IMR-90 (cell line): ENCODE measurements around the gene CFAP61. TPM values are rescaled to one million over a fixed set of nuclear protein-coding genes. Genes with fewer than 3 reads are reported as not detected.

Source experiments
- ATAC-seq: fragments of 200-7000 bp; cut with Tn5 transposase; 2 replicates; pipeline ENCODE4 v1.9.1; 2020; ENCODE audit warnings: low read depth, mild to moderate bottlenecking, moderate library complexity
- BruUV-seq: library from RNA; stranded (reverse); fragments of 400-500 nt; replicated peaks from 2 replicates; lab custom pipeline; 2021; lab: Mats Ljungman, UMichigan
- CTCF ChIA-PET: fragments of 300-600 bp; formaldehyde crosslinking; extraction: SDS; loops from one replicate; lab custom pipeline; 2021; ENCODE audit warnings: antibody characterized with exemption; lab: Yijun Ruan, JAX
- POLR2A ChIA-PET: fragments of 300-600 bp; sonication (Branson Sonifier 250); formaldehyde crosslinking; loops from one replicate; lab custom pipeline; 2022; ENCODE audit warnings: antibody characterized with exemption; ENCODE audit not compliant: unreplicated experiment; lab: Charles Lee
- DNase-seq: peaks from one replicate; pipeline ENCODE4 v3.0.0; 2013
- H2AFZ ChIP-seq: replicated peaks from 2 replicates; pipeline ENCODE3; 2013; ENCODE audit warnings: low read length, mild to moderate bottlenecking; ENCODE audit not compliant: poor library complexity
- H2AK5ac ChIP-seq: 2 replicates; pipeline ENCODE4 v1.6.1; 2013; ENCODE audit warnings: low read depth, low read length, inconsistent platforms
- H2AK9ac ChIP-seq: replicated peaks from 2 replicates; pipeline ENCODE3; 2013; ENCODE audit warnings: mild to moderate bottlenecking, low read depth, low read length, moderate library complexity; ENCODE audit not compliant: poor library complexity
- H2BK120ac ChIP-seq: 2 replicates; pipeline ENCODE4 v1.6.1; 2013; ENCODE audit warnings: low read depth, low read length, inconsistent platforms
- H2BK15ac ChIP-seq: 3 replicates; pipeline ENCODE4 v1.6.1; 2013; ENCODE audit warnings: low read depth, low read length, inconsistent platforms
- H2BK20ac ChIP-seq: 2 replicates; pipeline ENCODE4 v1.6.1; 2013; ENCODE audit warnings: low read depth, mild to moderate bottlenecking, inconsistent platforms, low read length, moderate library complexity
- H2BK5ac ChIP-seq: 2 replicates; pipeline ENCODE4 v1.6.1; 2013; ENCODE audit warnings: mild to moderate bottlenecking, low read depth, low read length, inconsistent platforms; ENCODE audit not compliant: poor library complexity, severe bottlenecking
- H3K14ac ChIP-seq: replicated peaks from 2 replicates; pipeline ENCODE4 v1.6.1; 2013; ENCODE audit warnings: low read depth, low read length, inconsistent platforms
- H3K18ac ChIP-seq: 2 replicates; pipeline ENCODE4 v1.6.1; 2013; ENCODE audit warnings: low read depth, low read length, control low read depth
- H3K23ac ChIP-seq: 2 replicates; pipeline ENCODE4 v1.6.1; 2013; ENCODE audit warnings: low read depth, low read length, inconsistent platforms
- H3K27ac ChIP-seq: 2 replicates; pipeline ENCODE4 v1.5.1; 2013; ENCODE audit warnings: mild to moderate bottlenecking, control low read depth, low read length; ENCODE audit not compliant: insufficient read depth
- H3K27me3 ChIP-seq: 2 replicates; pipeline ENCODE4 v1.6.1; 2013; ENCODE audit warnings: low read length; ENCODE audit not compliant: control insufficient read depth, insufficient read depth
- H3K36me3 ChIP-seq: 2 replicates; pipeline ENCODE4 v1.6.1; 2013; ENCODE audit warnings: low read length, mixed read lengths; ENCODE audit not compliant: control insufficient read depth, insufficient read depth
- H3K4ac ChIP-seq: 2 replicates; pipeline ENCODE4 v1.6.1; 2013; ENCODE audit warnings: low read depth, low read length, inconsistent platforms
- H3K4me1 ChIP-seq: 2 replicates; pipeline ENCODE4 v1.6.1; 2013; ENCODE audit warnings: low read length, mixed read lengths; ENCODE audit not compliant: control insufficient read depth, insufficient read depth
- H3K4me2 ChIP-seq: 2 replicates; pipeline ENCODE4 v1.6.1; 2013; ENCODE audit warnings: low read depth, mild to moderate bottlenecking, control low read depth, low read length, moderate library complexity
- H3K4me3 ChIP-seq: 2 replicates; pipeline ENCODE4 v1.5.1; 2013; ENCODE audit warnings: low read depth, mild to moderate bottlenecking, control low read depth, low read length, moderate library complexity; ENCODE audit not compliant: insufficient read depth
- H3K56ac ChIP-seq: 2 replicates; pipeline ENCODE4 v1.6.1; 2013; ENCODE audit warnings: low read length, inconsistent platforms; ENCODE audit not compliant: insufficient read depth; ENCODE audit errors: extremely low read depth
- H3K79me1 ChIP-seq, 2 experiments: 2 replicates each; pipeline ENCODE4 v1.6.1; 2013; ENCODE audit warnings: low read length in 2 of 2, inconsistent platforms in 1 of 2, low read depth in 1 of 2
- H3K9ac ChIP-seq: 2 replicates; pipeline ENCODE4 v1.6.1; 2013; ENCODE audit warnings: low read depth, low read length, control low read depth
- H3K9me1 ChIP-seq: 2 replicates; pipeline ENCODE4 v1.6.1; 2013; ENCODE audit warnings: low read length, inconsistent platforms; ENCODE audit not compliant: insufficient read depth
- H3K9me3 ChIP-seq: 2 replicates; pipeline ENCODE4 v1.6.1; 2013; ENCODE audit warnings: low read length; ENCODE audit not compliant: control insufficient read depth, insufficient read depth
- H4K20me1 ChIP-seq: 2 replicates; pipeline ENCODE4 v1.6.1; 2013; ENCODE audit warnings: low read length, inconsistent platforms; ENCODE audit not compliant: insufficient read depth
- H4K5ac ChIP-seq: 2 replicates; pipeline ENCODE4 v1.6.1; 2013; ENCODE audit warnings: mild to moderate bottlenecking, low read depth, low read length, control low read depth
- H4K8ac ChIP-seq, 2 experiments: 2 replicates each; pipeline ENCODE4 v1.6.1; 2013; ENCODE audit warnings: low read depth in 2 of 2, low read length in 2 of 2, control low read depth in 1 of 2, inconsistent platforms in 1 of 2
- H4K91ac ChIP-seq: 2 replicates; pipeline ENCODE4 v1.6.1; 2013; ENCODE audit warnings: low read depth, low read length, inconsistent platforms; ENCODE audit not compliant: insufficient read depth
- BHLHE40 ChIP-seq: fragments of 150-350 bp; IDR thresholded peaks from 2 replicates; pipeline ENCODE4 v1.6.1; 2016; ENCODE audit warnings: mild to moderate bottlenecking, low read depth, low read length
- CEBPB ChIP-seq: IDR thresholded peaks from 2 replicates; pipeline ENCODE4 v1.6.1; 2012; ENCODE audit warnings: low read depth, low read length, improper control_type of control experiment
- CHD1 ChIP-seq: IDR thresholded peaks from 2 replicates; pipeline ENCODE4 v1.6.1; 2012; ENCODE audit warnings: low read depth, low read length, improper control_type of control experiment
- CTCF ChIP-seq: conservative IDR thresholded peaks from 2 replicates; pipeline ENCODE4 v1.5.1; 2012; ENCODE audit warnings: mild to moderate bottlenecking, low read depth, low read length, improper control_type of control experiment
- ELK1 ChIP-seq: fragments of 150-350 bp; IDR thresholded peaks from 2 replicates; pipeline ENCODE4 v1.6.1; 2016; ENCODE audit warnings: low read depth, mild to moderate bottlenecking, low read length, moderate library complexity, borderline replicate concordance
- MAFK ChIP-seq: IDR thresholded peaks from 2 replicates; pipeline ENCODE4 v1.6.1; 2012; ENCODE audit warnings: low read depth, low read length, improper control_type of control experiment
- MAZ ChIP-seq: IDR thresholded peaks from 2 replicates; pipeline ENCODE4 v1.6.1; 2012; ENCODE audit warnings: low read depth, mild to moderate bottlenecking, low read length, improper control_type of control experiment, moderate library complexity, borderline replicate concordance
- MXI1 ChIP-seq: IDR thresholded peaks from 2 replicates; pipeline ENCODE4 v1.6.1; 2012; ENCODE audit warnings: low read depth, mild to moderate bottlenecking, low read length, moderate library complexity, borderline replicate concordance
- NFE2L2 ChIP-seq: fragments of 150-350 bp; IDR thresholded peaks from 2 replicates; pipeline ENCODE4 v1.6.1; 2016; ENCODE audit warnings: low read depth, mild to moderate bottlenecking, low read length
- RAD21 ChIP-seq: IDR thresholded peaks from 2 replicates; pipeline ENCODE4 v1.6.1; 2012; ENCODE audit warnings: low read length, improper control_type of control experiment
- RCOR1 ChIP-seq: IDR thresholded peaks from 2 replicates; pipeline ENCODE4 v1.6.1; 2012; ENCODE audit warnings: mild to moderate bottlenecking, low read length, improper control_type of control experiment; ENCODE audit not compliant: insufficient replicate concordance
- RFX5 ChIP-seq: IDR thresholded peaks from 2 replicates; pipeline ENCODE4 v1.8.0; 2012; ENCODE audit warnings: low read depth, mild to moderate bottlenecking, low read length, moderate library complexity
- SMC3 ChIP-seq: fragments of 150-350 bp; IDR thresholded peaks from 2 replicates; pipeline ENCODE4 v1.6.1; 2016; ENCODE audit warnings: low read depth, mild to moderate bottlenecking, antibody characterized with exemption, low read length, moderate library complexity
- USF2 ChIP-seq: fragments of 150-350 bp; IDR thresholded peaks from 2 replicates; pipeline ENCODE4 v1.6.1; 2017; ENCODE audit warnings: mild to moderate bottlenecking, antibody characterized with exemption, low read length, low read depth
- dilution Hi-C: fragments of 300-500 bp; cut with HindIII; formaldehyde crosslinking; loops from one replicate; pipeline ENCODE4 v1.14.3; 2018; ENCODE audit warnings: low sequenced_read_pairs; ENCODE audit not compliant: unreplicated experiment
- in situ Hi-C: fragments of 300-500 bp; cut with MboI; formaldehyde crosslinking; loops from 3 replicates; pipeline ENCODE4 v1.14.3; 2019; ENCODE audit warnings: low sequenced_read_pairs, inconsistent platforms, mixed read lengths
- intact Hi-C: fragments of 100-400 bp; cut with micrococcal nuclease; formaldehyde crosslinking; loops from 2 replicates; pipeline ENCODE4 v1.10.0; 2022
- polyA plus RNA-seq, 3 experiments: library from polyadenylated mRNA; depleted of rRNA; stranded (reverse); fragments of >200 nt; gene quantifications; 2 replicates each; pipeline ENCODE4 v1.2.3, GENCODE V29; 2012; ENCODE audit warnings: low replicate concordance in 1 of 3
- total RNA-seq: library from RNA; depleted of rRNA; stranded (reverse); fragments of >200 nt; gene quantifications from 2 replicates; pipeline ENCODE4 v1.2.3, GENCODE V29; 2012

Gene CFAP61
- total and polyA plus RNA-seq, 2 of the 4 experiments (the other 2 are of a cell fraction): 0.07 TPM; not detected in 1

GRCh38 chr20:20100881-20101280 lies 48.5 kb downstream of the CFAP61 start:
- H2AK5ac ChIP-seq: no peak overlapping the region
- DNase-seq (no peak), ATAC-seq (no peak)
- no peaks in the 10 kb centered on the region for H3K4me1 ChIP-seq
- H2BK120ac ChIP-seq: no peak overlapping the region
- no peak overlapping the region for H3K56ac ChIP-seq
- no peaks in the 10 kb centered on the region for H3K9me3 ChIP-seq
- H2BK5ac ChIP-seq: no peak overlapping the region
- no peak overlapping the region for H2BK15ac ChIP-seq
- H2BK20ac ChIP-seq: no peak overlapping the region
- no peak overlapping the region for H3K18ac ChIP-seq
- H3K14ac ChIP-seq: no peak overlapping the region
- H3K9me1 ChIP-seq: no peaks in the 10 kb centered on the region
- no peak overlapping the region for H2AK9ac ChIP-seq
- H3K9ac ChIP-seq: no peak overlapping the region
- H4K91ac ChIP-seq: no peak overlapping the region
- intact Hi-C loops: no loop called here
- no peaks in the 10 kb centered on the region for H3K36me3 ChIP-seq
- no peak overlapping the region for H3K4ac ChIP-seq
- H3K79me1 ChIP-seq: no peaks in the 10 kb centered on the region
- H4K5ac ChIP-seq: no peak overlapping the region
- H3K4me3 ChIP-seq: no peak overlapping the region
- no peak overlapping the region for H4K8ac ChIP-seq
- in situ Hi-C loops: no loop called here
- dilution Hi-C loops: no loop called here
- H3K27me3 ChIP-seq: peaks cover 2% of the 10 kb centered on the region
- H3K23ac ChIP-seq: no peak overlapping the region
- ChIA-PET CTCF (no interaction called here), POLR2A (no interaction called here)
- H3K27ac ChIP-seq: no peak overlapping the region
- H2AFZ ChIP-seq: no peak overlapping the region
- H4K20me1 ChIP-seq: no peaks in the 10 kb centered on the region
- no peak for TF ChIP-seq RCOR1
- no peak for TF ChIP-seq CTCF
- no peak for TF ChIP-seq CHD1
- no peak for TF ChIP-seq NFE2L2
- TF ChIP-seq MAZ: no peak
- TF ChIP-seq ELK1: no peak
- TF ChIP-seq USF2: no peak
- TF ChIP-seq RFX5: no peak
- no peak for TF ChIP-seq BHLHE40
- TF ChIP-seq MXI1: no peak
- TF ChIP-seq CEBPB: no peak
- no peak for TF ChIP-seq MAFK
- no peak for TF ChIP-seq RAD21
- TF ChIP-seq SMC3: no peak
- no TSS peak for BruUV-seq
- no peak overlapping the region for H3K4me2 ChIP-seq
